HepG2 (cell line): Measurements from ENCODE around the gene CRK. TPM values are rescaled to one million over a fixed set of nuclear protein-coding genes. Genes with fewer than 3 reads are reported as not detected.

Experiments used
- ATF1 ChIP-seq: IDR thresholded peaks from 2 replicates; pipeline ENCODE4 v1.6.1; 2016; ENCODE audit warnings: mild to moderate bottlenecking, control low read depth
- GABPA ChIP-seq, 2 experiments: IDR thresholded peaks; 2 replicates each; pipeline ENCODE4 v1.6.1; 2011 to 2016; ENCODE audit warnings: low read depth in 2 of 2, low read length in 1 of 2, missing biosample characterization in 1 of 2, missing genetic modification characterization in 1 of 2
- MEIS2 ChIP-seq: sonication (generic); formaldehyde crosslinking; IDR thresholded peaks from 2 replicates; pipeline ENCODE4 v1.9.0; 2021; ENCODE audit warnings: mild to moderate bottlenecking, missing genetic modification reagents
- NRL ChIP-seq: sonication (generic); formaldehyde crosslinking; IDR thresholded peaks from 2 replicates; pipeline ENCODE4 v1.5.0; 2020; ENCODE audit warnings: missing genetic modification reagents, mild to moderate bottlenecking, moderate library complexity, borderline replicate concordance
- RFX1 ChIP-seq: fragments of 450-650 bp; IDR thresholded peaks from 2 replicates; pipeline ENCODE4 v1.6.1; 2017
- SRF ChIP-seq: IDR thresholded peaks from 2 replicates; pipeline ENCODE4 v1.6.1; 2011; ENCODE audit warnings: mild to moderate bottlenecking, low read depth, low read length, moderate library complexity
- ZEB1 ChIP-seq: IDR thresholded peaks from 2 replicates; pipeline ENCODE4 v1.6.1; 2012; ENCODE audit warnings: mild to moderate bottlenecking, low read depth, inconsistent platforms; ENCODE audit not compliant: insufficient replicate concordance
- ZNF451 ChIP-seq: sonication (generic); formaldehyde crosslinking; IDR thresholded peaks from 2 replicates; pipeline ENCODE4 v1.5.0; 2020; ENCODE audit warnings: mild to moderate bottlenecking, missing genetic modification reagents
- ZNF496 ChIP-seq: sonication (generic); formaldehyde crosslinking; IDR thresholded peaks from 2 replicates; pipeline ENCODE4 v1.8.1; 2023; ENCODE audit warnings: mild to moderate bottlenecking, moderate library complexity, missing genetic modification reagents; ENCODE audit not compliant: insufficient replicate concordance
- ZNF563 ChIP-seq: sonication (generic); formaldehyde crosslinking; IDR thresholded peaks from 2 replicates; pipeline ENCODE4 v1.8.0; 2022; ENCODE audit warnings: mild to moderate bottlenecking, moderate library complexity, missing genetic modification reagents
- ZNF747 ChIP-seq: sonication (generic); formaldehyde crosslinking; IDR thresholded peaks from 2 replicates; pipeline ENCODE4 v1.8.1; 2023; ENCODE audit warnings: missing genetic modification reagents, mild to moderate bottlenecking, borderline replicate concordance
- polyA plus RNA-seq, 8 experiments: library from polyadenylated mRNA; depleted of rRNA in 3 of 8; stranded (reverse) in 7 of 8; unstranded in 1 of 8; fragments of >200 nt; fragmentation: Illumina TruSeq in 4 of 8; extraction: Trizol in 4 of 8; gene quantifications; 2 replicates each; pipeline versions ENCODE4 v1.2.1 to v1.2.3, GENCODE V29; 2011 to 2016; ENCODE audit warnings: low read depth in 4 of 8, missing spikeins in 1 of 8, mixed read lengths in 1 of 8; ENCODE audit not compliant: insufficient read depth in 1 of 8
- total RNA-seq, 5 experiments: library from RNA; depleted of rRNA; stranded (reverse); fragments of >200 nt; fragmentation: Illumina TruSeq; extraction: Trizol; gene quantifications; 2 replicates each; pipeline ENCODE4 v1.2.3, GENCODE V29; 2016; ENCODE audit warnings: low read depth in 1 of 5
- TF ChIP-seq, protein P1 (sequence below): sonication (generic); formaldehyde crosslinking; IDR thresholded peaks from 2 replicates; pipeline ENCODE4 v1.5.1; 2020; ENCODE audit warnings: mild to moderate bottlenecking, missing genetic modification reagents
- TF ChIP-seq, protein P2 (sequence below): sonication (generic); formaldehyde crosslinking; IDR thresholded peaks from 2 replicates; pipeline ENCODE4 v1.8.0; 2022; ENCODE audit warnings: missing genetic modification reagents, mild to moderate bottlenecking, borderline replicate concordance
- TF ChIP-seq, protein P3 (sequence below): sonication (generic); formaldehyde crosslinking; IDR thresholded peaks from 2 replicates; pipeline ENCODE4 v1.4.0; 2020; ENCODE audit warnings: mild to moderate bottlenecking, low read depth, missing genetic modification reagents
- TF ChIP-seq, protein P4 (sequence below): sonication (generic); formaldehyde crosslinking; IDR thresholded peaks from 2 replicates; pipeline ENCODE4 v1.8.0; 2022; ENCODE audit warnings: mild to moderate bottlenecking, missing genetic modification reagents, borderline replicate concordance
- TF ChIP-seq, protein P5 (sequence below): sonication (generic); formaldehyde crosslinking; IDR thresholded peaks from 2 replicates; pipeline ENCODE4 v1.5.0; 2020; ENCODE audit warnings: mild to moderate bottlenecking, missing genetic modification reagents

CRK gene
- total and polyA plus RNA-seq, 2 of the 13 experiments (the other 11 are each of a cell fraction or from before 2014, with no cell fraction given): 47.4 to 54.2 TPM

DNA sequence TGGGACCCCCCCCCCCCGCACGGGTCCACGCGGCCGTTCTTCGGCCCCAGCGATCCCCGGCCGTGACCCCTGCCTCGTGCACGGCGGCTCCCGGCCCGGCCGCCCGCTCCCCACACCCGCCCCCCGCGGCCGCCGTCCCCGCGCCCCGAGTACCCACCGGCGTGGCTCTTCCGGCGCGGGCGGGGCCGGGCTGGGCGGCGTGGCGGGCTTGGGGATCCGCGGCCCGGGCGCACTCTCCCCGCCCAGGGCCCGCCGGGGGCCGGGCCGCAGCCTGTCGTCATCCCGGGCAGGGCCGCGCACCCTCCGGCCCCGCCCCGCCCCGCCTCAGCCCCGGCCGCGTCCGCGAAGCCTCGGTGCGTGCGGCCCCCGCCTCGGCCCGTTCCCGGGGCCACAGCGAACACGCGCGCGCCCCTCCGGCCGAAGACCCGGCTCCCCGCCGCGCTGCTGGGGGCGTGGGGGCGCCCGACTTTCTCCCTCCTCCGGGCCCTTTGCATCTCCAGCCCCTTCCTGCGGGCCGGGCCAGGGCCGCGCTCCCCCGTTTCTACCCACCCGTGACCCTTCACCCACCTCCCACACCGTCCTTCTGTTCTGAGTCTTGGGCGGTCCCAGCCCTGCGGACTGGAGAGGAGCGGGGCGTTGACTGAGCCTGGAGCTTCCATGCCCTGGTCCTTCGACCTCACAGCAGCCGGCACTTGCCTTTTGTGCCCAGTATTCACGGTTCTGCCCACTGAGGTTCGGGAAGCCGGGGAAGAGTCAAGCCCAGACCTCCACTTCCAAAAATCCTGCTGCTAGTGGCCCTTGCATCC lies 35.6 kb upstream of the CRK start (continued):
- TF ChIP-seq, protein P1, sequence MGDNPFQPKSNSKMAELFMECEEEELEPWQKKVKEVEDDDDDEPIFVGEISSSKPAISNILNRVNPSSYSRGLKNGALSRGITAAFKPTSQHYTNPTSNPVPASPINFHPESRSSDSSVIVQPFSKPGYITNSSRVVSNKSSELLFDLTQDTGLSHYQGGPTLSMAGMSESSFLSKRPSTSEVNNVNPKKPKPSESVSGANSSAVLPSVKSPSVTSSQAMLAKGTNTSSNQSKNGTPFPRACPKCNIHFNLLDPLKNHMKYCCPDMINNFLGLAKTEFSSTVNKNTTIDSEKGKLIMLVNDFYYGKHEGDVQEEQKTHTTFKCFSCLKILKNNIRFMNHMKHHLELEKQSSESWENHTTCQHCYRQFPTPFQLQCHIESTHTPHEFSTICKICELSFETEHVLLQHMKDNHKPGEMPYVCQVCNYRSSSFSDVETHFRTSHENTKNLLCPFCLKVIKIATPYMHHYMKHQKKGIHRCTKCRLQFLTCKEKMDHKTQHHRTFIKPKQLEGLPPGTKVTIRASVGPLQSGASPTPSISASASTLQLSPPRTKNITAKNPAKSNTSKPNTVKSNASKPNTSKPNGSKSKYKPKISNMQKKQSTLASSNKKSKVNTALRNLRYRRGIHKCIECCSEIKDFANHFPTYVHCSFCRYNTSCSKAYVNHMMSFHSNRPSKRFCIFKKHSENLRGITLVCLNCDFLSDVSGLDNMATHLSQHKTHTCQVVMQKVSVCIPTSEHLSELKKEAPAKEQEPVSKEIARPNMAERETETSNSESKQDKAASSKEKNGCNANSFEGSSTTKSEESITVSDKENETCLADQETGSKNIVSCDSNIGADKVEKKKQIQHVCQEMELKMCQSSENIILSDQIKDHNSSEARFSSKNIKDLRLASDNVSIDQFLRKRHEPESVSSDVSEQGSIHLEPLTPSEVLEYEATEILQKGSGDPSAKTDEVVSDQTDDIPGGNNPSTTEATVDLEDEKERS (CRISPR knock-in tag): 0 out of 2 replicates have a peak, but pooled peaks have one; percentile 35
- TF ChIP-seq ZNF747: no peak
- TF ChIP-seq SRF: no peak
- TF ChIP-seq, protein P2, sequence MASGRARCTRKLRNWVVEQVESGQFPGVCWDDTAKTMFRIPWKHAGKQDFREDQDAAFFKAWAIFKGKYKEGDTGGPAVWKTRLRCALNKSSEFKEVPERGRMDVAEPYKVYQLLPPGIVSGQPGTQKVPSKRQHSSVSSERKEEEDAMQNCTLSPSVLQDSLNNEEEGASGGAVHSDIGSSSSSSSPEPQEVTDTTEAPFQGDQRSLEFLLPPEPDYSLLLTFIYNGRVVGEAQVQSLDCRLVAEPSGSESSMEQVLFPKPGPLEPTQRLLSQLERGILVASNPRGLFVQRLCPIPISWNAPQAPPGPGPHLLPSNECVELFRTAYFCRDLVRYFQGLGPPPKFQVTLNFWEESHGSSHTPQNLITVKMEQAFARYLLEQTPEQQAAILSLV (CRISPR knock-in tag): 0 out of 2 replicates have a peak, but pooled peaks have one; percentile 32
- TF ChIP-seq, protein P3, sequence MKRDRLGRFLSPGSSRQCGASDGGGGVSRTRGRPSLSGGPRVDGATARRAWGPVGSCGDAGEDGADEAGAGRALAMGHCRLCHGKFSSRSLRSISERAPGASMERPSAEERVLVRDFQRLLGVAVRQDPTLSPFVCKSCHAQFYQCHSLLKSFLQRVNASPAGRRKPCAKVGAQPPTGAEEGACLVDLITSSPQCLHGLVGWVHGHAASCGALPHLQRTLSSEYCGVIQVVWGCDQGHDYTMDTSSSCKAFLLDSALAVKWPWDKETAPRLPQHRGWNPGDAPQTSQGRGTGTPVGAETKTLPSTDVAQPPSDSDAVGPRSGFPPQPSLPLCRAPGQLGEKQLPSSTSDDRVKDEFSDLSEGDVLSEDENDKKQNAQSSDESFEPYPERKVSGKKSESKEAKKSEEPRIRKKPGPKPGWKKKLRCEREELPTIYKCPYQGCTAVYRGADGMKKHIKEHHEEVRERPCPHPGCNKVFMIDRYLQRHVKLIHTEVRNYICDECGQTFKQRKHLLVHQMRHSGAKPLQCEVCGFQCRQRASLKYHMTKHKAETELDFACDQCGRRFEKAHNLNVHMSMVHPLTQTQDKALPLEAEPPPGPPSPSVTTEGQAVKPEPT (CRISPR knock-in tag): no peak
- TF ChIP-seq, protein P4, sequence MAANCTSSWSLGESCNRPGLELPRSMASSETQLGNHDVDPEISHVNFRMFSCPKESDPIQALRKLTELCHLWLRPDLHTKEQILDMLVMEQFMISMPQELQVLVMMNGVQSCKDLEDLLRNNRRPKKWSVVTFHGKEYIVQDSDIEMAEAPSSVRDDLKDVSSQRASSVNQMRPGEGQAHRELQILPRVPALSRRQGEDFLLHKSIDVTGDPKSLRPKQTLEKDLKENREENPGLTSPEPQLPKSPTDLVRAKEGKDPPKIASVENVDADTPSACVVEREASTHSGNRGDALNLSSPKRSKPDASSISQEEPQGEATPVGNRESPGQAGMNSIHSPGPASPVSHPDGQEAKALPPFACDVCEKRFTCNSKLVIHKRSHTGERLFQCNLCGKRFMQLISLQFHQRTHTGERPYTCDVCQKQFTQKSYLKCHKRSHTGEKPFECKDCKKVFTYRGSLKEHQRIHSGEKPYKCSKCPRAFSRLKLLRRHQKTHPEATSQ (CRISPR knock-in tag): no peak
- peak; percentile 89 for TF ChIP-seq NRL
- TF ChIP-seq ATF1 (CRISPR knock-in tag): no peak
- peak; percentile 31; the same call in 1 of the 2 replicates for TF ChIP-seq GABPA (IDR thresholded peaks at IDR 0.05; ENCODE audit: low read depth, low read length)
- no peak for TF ChIP-seq GABPA (CRISPR knock-in tag; IDR thresholded peaks at IDR 0.05; ENCODE audit: low read depth)
- TF ChIP-seq ZNF496 (CRISPR knock-in tag): no peak
- no peak for TF ChIP-seq ZEB1
- TF ChIP-seq ZNF451 (CRISPR knock-in tag): peak; percentile 16; the same call in 1 of the 2 replicates
- TF ChIP-seq ZNF563: peak; percentile 60; the same call in 1 of the 2 replicates
- TF ChIP-seq RFX1: no peak
- TF ChIP-seq MEIS2: peak; percentile 2
- TF ChIP-seq, protein P5, sequence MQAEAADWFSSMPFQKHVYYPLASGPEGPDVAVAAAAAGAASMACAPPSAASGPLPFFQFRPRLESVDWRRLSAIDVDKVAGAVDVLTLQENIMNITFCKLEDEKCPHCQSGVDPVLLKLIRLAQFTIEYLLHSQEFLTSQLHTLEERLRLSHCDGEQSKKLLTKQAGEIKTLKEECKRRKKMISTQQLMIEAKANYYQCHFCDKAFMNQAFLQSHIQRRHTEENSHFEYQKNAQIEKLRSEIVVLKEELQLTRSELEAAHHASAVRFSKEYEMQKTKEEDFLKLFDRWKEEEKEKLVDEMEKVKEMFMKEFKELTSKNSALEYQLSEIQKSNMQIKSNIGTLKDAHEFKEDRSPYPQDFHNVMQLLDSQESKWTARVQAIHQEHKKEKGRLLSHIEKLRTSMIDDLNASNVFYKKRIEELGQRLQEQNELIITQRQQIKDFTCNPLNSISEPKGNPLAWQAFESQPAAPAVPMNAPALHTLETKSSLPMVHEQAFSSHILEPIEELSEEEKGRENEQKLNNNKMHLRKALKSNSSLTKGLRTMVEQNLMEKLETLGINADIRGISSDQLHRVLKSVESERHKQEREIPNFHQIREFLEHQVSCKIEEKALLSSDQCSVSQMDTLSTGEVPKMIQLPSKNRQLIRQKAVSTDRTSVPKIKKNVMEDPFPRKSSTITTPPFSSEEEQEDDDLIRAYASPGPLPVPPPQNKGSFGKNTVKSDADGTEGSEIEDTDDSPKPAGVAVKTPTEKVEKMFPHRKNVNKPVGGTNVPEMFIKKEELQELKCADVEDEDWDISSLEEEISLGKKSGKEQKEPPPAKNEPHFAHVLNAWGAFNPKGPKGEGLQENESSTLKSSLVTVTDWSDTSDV: peak; percentile 62; the same call in 1 of the 2 replicates
